IMR-90 (cell line): ENCODE results near the gene ZNF423. TPM values are rescaled to one million over a fixed set of nuclear protein-coding genes. Genes with fewer than 3 reads are reported as not detected.

ENCODE experiments used
- ATAC-seq: fragments of 200-7000 bp; cut with Tn5 transposase; 2 replicates; pipeline ENCODE4 v1.9.1; 2020; ENCODE audit warnings: low read depth, mild to moderate bottlenecking, moderate library complexity
- BruUV-seq: library from RNA; stranded (reverse); fragments of 400-500 nt; replicated peaks from 2 replicates; lab custom pipeline; 2021; lab: Mats Ljungman, UMichigan
- CTCF ChIA-PET: fragments of 300-600 bp; formaldehyde crosslinking; extraction: SDS; loops from one replicate; lab custom pipeline; 2021; ENCODE audit warnings: antibody characterized with exemption; lab: Yijun Ruan, JAX
- POLR2A ChIA-PET: fragments of 300-600 bp; sonication (Branson Sonifier 250); formaldehyde crosslinking; loops from one replicate; lab custom pipeline; 2022; ENCODE audit warnings: antibody characterized with exemption; ENCODE audit not compliant: unreplicated experiment; lab: Charles Lee
- DNase-seq: peaks from one replicate; pipeline ENCODE4 v3.0.0; 2013
- H2AFZ ChIP-seq: replicated peaks from 2 replicates; pipeline ENCODE3; 2013; ENCODE audit warnings: low read length, mild to moderate bottlenecking; ENCODE audit not compliant: poor library complexity
- H2AK5ac ChIP-seq: 2 replicates; pipeline ENCODE4 v1.6.1; 2013; ENCODE audit warnings: low read depth, low read length, inconsistent platforms
- H2AK9ac ChIP-seq: replicated peaks from 2 replicates; pipeline ENCODE3; 2013; ENCODE audit warnings: mild to moderate bottlenecking, low read depth, low read length, moderate library complexity; ENCODE audit not compliant: poor library complexity
- H2BK120ac ChIP-seq: 2 replicates; pipeline ENCODE4 v1.6.1; 2013; ENCODE audit warnings: low read depth, low read length, inconsistent platforms
- H2BK15ac ChIP-seq: 3 replicates; pipeline ENCODE4 v1.6.1; 2013; ENCODE audit warnings: low read depth, low read length, inconsistent platforms
- H2BK20ac ChIP-seq: 2 replicates; pipeline ENCODE4 v1.6.1; 2013; ENCODE audit warnings: low read depth, mild to moderate bottlenecking, inconsistent platforms, low read length, moderate library complexity
- H2BK5ac ChIP-seq: 2 replicates; pipeline ENCODE4 v1.6.1; 2013; ENCODE audit warnings: mild to moderate bottlenecking, low read depth, low read length, inconsistent platforms; ENCODE audit not compliant: poor library complexity, severe bottlenecking
- H3K14ac ChIP-seq: replicated peaks from 2 replicates; pipeline ENCODE4 v1.6.1; 2013; ENCODE audit warnings: low read depth, low read length, inconsistent platforms
- H3K18ac ChIP-seq: 2 replicates; pipeline ENCODE4 v1.6.1; 2013; ENCODE audit warnings: low read depth, low read length, control low read depth
- H3K23ac ChIP-seq: 2 replicates; pipeline ENCODE4 v1.6.1; 2013; ENCODE audit warnings: low read depth, low read length, inconsistent platforms
- H3K27ac ChIP-seq: 2 replicates; pipeline ENCODE4 v1.5.1; 2013; ENCODE audit warnings: mild to moderate bottlenecking, control low read depth, low read length; ENCODE audit not compliant: insufficient read depth
- H3K27me3 ChIP-seq: 2 replicates; pipeline ENCODE4 v1.6.1; 2013; ENCODE audit warnings: low read length; ENCODE audit not compliant: control insufficient read depth, insufficient read depth
- H3K36me3 ChIP-seq: 2 replicates; pipeline ENCODE4 v1.6.1; 2013; ENCODE audit warnings: low read length, mixed read lengths; ENCODE audit not compliant: control insufficient read depth, insufficient read depth
- H3K4ac ChIP-seq: 2 replicates; pipeline ENCODE4 v1.6.1; 2013; ENCODE audit warnings: low read depth, low read length, inconsistent platforms
- H3K4me1 ChIP-seq: 2 replicates; pipeline ENCODE4 v1.6.1; 2013; ENCODE audit warnings: low read length, mixed read lengths; ENCODE audit not compliant: control insufficient read depth, insufficient read depth
- H3K4me2 ChIP-seq: 2 replicates; pipeline ENCODE4 v1.6.1; 2013; ENCODE audit warnings: low read depth, mild to moderate bottlenecking, control low read depth, low read length, moderate library complexity
- H3K4me3 ChIP-seq: 2 replicates; pipeline ENCODE4 v1.5.1; 2013; ENCODE audit warnings: low read depth, mild to moderate bottlenecking, control low read depth, low read length, moderate library complexity; ENCODE audit not compliant: insufficient read depth
- H3K56ac ChIP-seq: 2 replicates; pipeline ENCODE4 v1.6.1; 2013; ENCODE audit warnings: low read length, inconsistent platforms; ENCODE audit not compliant: insufficient read depth; ENCODE audit errors: extremely low read depth
- H3K79me1 ChIP-seq, 2 experiments: 2 replicates each; pipeline ENCODE4 v1.6.1; 2013; ENCODE audit warnings: low read length in 2 of 2, inconsistent platforms in 1 of 2, low read depth in 1 of 2
- H3K9ac ChIP-seq: 2 replicates; pipeline ENCODE4 v1.6.1; 2013; ENCODE audit warnings: low read depth, low read length, control low read depth
- H3K9me1 ChIP-seq: 2 replicates; pipeline ENCODE4 v1.6.1; 2013; ENCODE audit warnings: low read length, inconsistent platforms; ENCODE audit not compliant: insufficient read depth
- H3K9me3 ChIP-seq: 2 replicates; pipeline ENCODE4 v1.6.1; 2013; ENCODE audit warnings: low read length; ENCODE audit not compliant: control insufficient read depth, insufficient read depth
- H4K20me1 ChIP-seq: 2 replicates; pipeline ENCODE4 v1.6.1; 2013; ENCODE audit warnings: low read length, inconsistent platforms; ENCODE audit not compliant: insufficient read depth
- H4K5ac ChIP-seq: 2 replicates; pipeline ENCODE4 v1.6.1; 2013; ENCODE audit warnings: mild to moderate bottlenecking, low read depth, low read length, control low read depth
- H4K8ac ChIP-seq, 2 experiments: 2 replicates each; pipeline ENCODE4 v1.6.1; 2013; ENCODE audit warnings: low read depth in 2 of 2, low read length in 2 of 2, control low read depth in 1 of 2, inconsistent platforms in 1 of 2
- H4K91ac ChIP-seq: 2 replicates; pipeline ENCODE4 v1.6.1; 2013; ENCODE audit warnings: low read depth, low read length, inconsistent platforms; ENCODE audit not compliant: insufficient read depth
- BHLHE40 ChIP-seq: fragments of 150-350 bp; IDR thresholded peaks from 2 replicates; pipeline ENCODE4 v1.6.1; 2016; ENCODE audit warnings: mild to moderate bottlenecking, low read depth, low read length
- CEBPB ChIP-seq: IDR thresholded peaks from 2 replicates; pipeline ENCODE4 v1.6.1; 2012; ENCODE audit warnings: low read depth, low read length, improper control_type of control experiment
- CHD1 ChIP-seq: IDR thresholded peaks from 2 replicates; pipeline ENCODE4 v1.6.1; 2012; ENCODE audit warnings: low read depth, low read length, improper control_type of control experiment
- CTCF ChIP-seq: conservative IDR thresholded peaks from 2 replicates; pipeline ENCODE4 v1.5.1; 2012; ENCODE audit warnings: mild to moderate bottlenecking, low read depth, low read length, improper control_type of control experiment
- FOS ChIP-seq: fragments of 150-350 bp; IDR thresholded peaks from 2 replicates; pipeline ENCODE4 v1.6.1; 2016; ENCODE audit warnings: low read depth, low read length
- MAZ ChIP-seq: IDR thresholded peaks from 2 replicates; pipeline ENCODE4 v1.6.1; 2012; ENCODE audit warnings: low read depth, mild to moderate bottlenecking, low read length, improper control_type of control experiment, moderate library complexity, borderline replicate concordance
- MXI1 ChIP-seq: IDR thresholded peaks from 2 replicates; pipeline ENCODE4 v1.6.1; 2012; ENCODE audit warnings: low read depth, mild to moderate bottlenecking, low read length, moderate library complexity, borderline replicate concordance
- POLR2A ChIP-seq: IDR thresholded peaks from 2 replicates; pipeline ENCODE4 v1.6.1; 2012; ENCODE audit warnings: mild to moderate bottlenecking, low read depth, low read length
- RAD21 ChIP-seq: IDR thresholded peaks from 2 replicates; pipeline ENCODE4 v1.6.1; 2012; ENCODE audit warnings: low read length, improper control_type of control experiment
- RCOR1 ChIP-seq: IDR thresholded peaks from 2 replicates; pipeline ENCODE4 v1.6.1; 2012; ENCODE audit warnings: mild to moderate bottlenecking, low read length, improper control_type of control experiment; ENCODE audit not compliant: insufficient replicate concordance
- SMC3 ChIP-seq: fragments of 150-350 bp; IDR thresholded peaks from 2 replicates; pipeline ENCODE4 v1.6.1; 2016; ENCODE audit warnings: low read depth, mild to moderate bottlenecking, antibody characterized with exemption, low read length, moderate library complexity
- USF2 ChIP-seq: fragments of 150-350 bp; IDR thresholded peaks from 2 replicates; pipeline ENCODE4 v1.6.1; 2017; ENCODE audit warnings: mild to moderate bottlenecking, antibody characterized with exemption, low read length, low read depth
- WGBS, 2 experiments: methylation state at CpG; one replicate each; pipeline versions ENCODE4 v1.1.5 to v1.1.7; 2013; ENCODE audit warnings: missing lambda C conversion rate in 2 of 2; ENCODE audit not compliant: insufficient read length in 1 of 2; ENCODE audit errors: extremely low coverage in 2 of 2; 5-methylcytosine and 5-hydroxymethylcytosine counted together
- dilution Hi-C: fragments of 300-500 bp; cut with HindIII; formaldehyde crosslinking; loops from one replicate; pipeline ENCODE4 v1.14.3; 2018; ENCODE audit warnings: low sequenced_read_pairs; ENCODE audit not compliant: unreplicated experiment
- in situ Hi-C: fragments of 300-500 bp; cut with MboI; formaldehyde crosslinking; loops from 3 replicates; pipeline ENCODE4 v1.14.3; 2019; ENCODE audit warnings: low sequenced_read_pairs, inconsistent platforms, mixed read lengths
- intact Hi-C: fragments of 100-400 bp; cut with micrococcal nuclease; formaldehyde crosslinking; loops from 2 replicates; pipeline ENCODE4 v1.10.0; 2022
- polyA plus RNA-seq, 3 experiments: library from polyadenylated mRNA; depleted of rRNA; stranded (reverse); fragments of >200 nt; gene quantifications; 2 replicates each; pipeline ENCODE4 v1.2.3, GENCODE V29; 2012; ENCODE audit warnings: low replicate concordance in 1 of 3
- total RNA-seq: library from RNA; depleted of rRNA; stranded (reverse); fragments of >200 nt; gene quantifications from 2 replicates; pipeline ENCODE4 v1.2.3, GENCODE V29; 2012

Gene ZNF423
- total and polyA plus RNA-seq, 2 of the 4 experiments (the other 2 are of a cell fraction) = under 0.01 to 0.10 TPM

GRCh38 chr16:49859125-49859811 is 3.4 kb upstream of the ZNF423 start:
- ATAC-seq (no peak), DNase-seq (no peak)
- Histone ChIP-seq H3K9me1 (no peaks in the 10 kb centered on the region), H3K14ac (no peak overlapping the region), H4K8ac (no peak overlapping the region), H2AK9ac (no peak overlapping the region), H2BK120ac (no peak overlapping the region), H3K4me1 (peaks cover 2% of the 10 kb centered on the region; the same call in 1 of the 2 replicates), H3K4me3 (no peak overlapping the region; the same call in 1 of the 2 replicates), H3K9me3 (no peaks in the 10 kb centered on the region), H3K79me1 (no peaks in the 10 kb centered on the region), H3K4me2 (peak overlapping the region; percentile 22; the same call in 1 of the 2 replicates), H2BK5ac (no peak overlapping the region), H4K5ac (no peak overlapping the region), H3K4ac (no peak overlapping the region), H3K9ac (no peak overlapping the region), H4K20me1 (no peaks in the 10 kb centered on the region; the same call in 1 of the 2 replicates), H4K91ac (no peak overlapping the region), H3K18ac (no peak overlapping the region), H3K23ac (no peak overlapping the region), H3K27me3 (peaks cover 42% of the 10 kb centered on the region), H3K36me3 (no peaks in the 10 kb centered on the region), H2AK5ac (no peak overlapping the region), H2BK20ac (no peak overlapping the region), H2BK15ac (no peak overlapping the region), H3K56ac (no peak overlapping the region), H2AFZ (peak overlapping the region; percentile 37), H3K27ac (no peak overlapping the region)
- ChIA-PET CTCF (no interaction called here), POLR2A (no interaction called here)
- intact Hi-C loops (loop anchor here (5.0 kb wide), 1 partner anchor 367 kb away; no protein-coding TSS in a partner anchor), in situ Hi-C loops (no loop called here), dilution Hi-C loops (no loop called here)
- 0% methylated on average over 2 of the region's 30 CpGs; no CpG with 5 or more reads in 1 of the 2 experiments for WGBS, 2 experiments
- no peak for TF ChIP-seq USF2
- no peak for TF ChIP-seq CEBPB
- no peak for TF ChIP-seq BHLHE40
- no peak for TF ChIP-seq CTCF
- no peak for TF ChIP-seq CHD1
- no peak for TF ChIP-seq POLR2A
- TF ChIP-seq RAD21 = no peak
- no peak for TF ChIP-seq FOS
- TF ChIP-seq SMC3 = no peak
- no peak for TF ChIP-seq RCOR1
- TF ChIP-seq MAZ = no peak
- no peak for TF ChIP-seq MXI1
- BruUV-seq = no TSS peak
